ENCODE data around the gene TCN2. TPM values are rescaled to one million over a fixed set of nuclear protein-coding genes. Genes with fewer than 3 reads are reported as not detected.

Gene TCN2
- total and polyA plus RNA-seq, 12 donors: 8.9 to 46.8 (median 14.8) TPM

GRCh38 chr22:30602049-30602448 is 4.9 kb upstream of the TCN2 start:
- ATAC-seq (no peak), DNase-seq (no peak)
- Histone ChIP-seq H3K4me3 (no peak overlapping the region), H3K4me1 (peaks cover 0 to 20% (median 11%) of the 10 kb centered on the region in 9 donors), H3K36me3 (peaks cover 0 to 8% (median 0%) of the 10 kb centered on the region in 9 donors), H3K9me3 (no peaks in the 10 kb centered on the region), H3K27ac (no peak overlapping the region), H3K27me3 (no peaks in the 10 kb centered on the region)
- TF ChIP-seq, protein P1, sequence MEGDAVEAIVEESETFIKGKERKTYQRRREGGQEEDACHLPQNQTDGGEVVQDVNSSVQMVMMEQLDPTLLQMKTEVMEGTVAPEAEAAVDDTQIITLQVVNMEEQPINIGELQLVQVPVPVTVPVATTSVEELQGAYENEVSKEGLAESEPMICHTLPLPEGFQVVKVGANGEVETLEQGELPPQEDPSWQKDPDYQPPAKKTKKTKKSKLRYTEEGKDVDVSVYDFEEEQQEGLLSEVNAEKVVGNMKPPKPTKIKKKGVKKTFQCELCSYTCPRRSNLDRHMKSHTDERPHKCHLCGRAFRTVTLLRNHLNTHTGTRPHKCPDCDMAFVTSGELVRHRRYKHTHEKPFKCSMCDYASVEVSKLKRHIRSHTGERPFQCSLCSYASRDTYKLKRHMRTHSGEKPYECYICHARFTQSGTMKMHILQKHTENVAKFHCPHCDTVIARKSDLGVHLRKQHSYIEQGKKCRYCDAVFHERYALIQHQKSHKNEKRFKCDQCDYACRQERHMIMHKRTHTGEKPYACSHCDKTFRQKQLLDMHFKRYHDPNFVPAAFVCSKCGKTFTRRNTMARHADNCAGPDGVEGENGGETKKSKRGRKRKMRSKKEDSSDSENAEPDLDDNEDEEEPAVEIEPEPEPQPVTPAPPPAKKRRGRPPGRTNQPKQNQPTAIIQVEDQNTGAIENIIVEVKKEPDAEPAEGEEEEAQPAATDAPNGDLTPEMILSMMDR (IDR thresholded peaks at IDR 0.05): peak in 6 of 9 donors; percentile 6 to 27 (median 24)
- 47 to 63% methylated on average over 3 of the region's 3 CpGs for WGBS, 2 donors
- intact Hi-C loops (cut with DNase I): no loop called here

DNA sequence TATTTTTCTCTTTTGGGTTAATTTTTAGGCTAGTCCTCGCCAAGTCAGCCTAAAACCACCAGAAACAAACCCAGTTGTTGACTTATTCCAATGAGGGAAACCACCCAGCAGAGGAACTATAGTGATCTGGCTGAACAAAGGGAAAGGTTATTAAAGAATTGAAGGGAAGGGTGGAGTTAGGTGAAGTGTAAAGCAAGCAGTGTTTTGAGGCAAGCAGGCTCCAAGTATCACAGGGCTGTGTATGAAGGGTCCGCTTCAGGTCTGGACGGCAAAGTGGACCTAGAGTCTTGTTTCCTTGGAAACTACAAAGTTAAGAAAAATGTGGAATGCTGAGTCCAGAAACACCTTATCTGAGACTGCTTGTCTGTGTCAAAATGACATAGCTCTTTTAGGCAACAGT is 3.2 kb upstream of the TCN2 start:
- no peak for DNase-seq
- H3K9me3 ChIP-seq: no peaks in the 10 kb centered on the region
- H3K4me1 ChIP-seq: peaks cover 6 to 38% (median 27%) of the 10 kb centered on the region in 9 donors
- H3K36me3 ChIP-seq: peaks cover 0 to 8% (median 0%) of the 10 kb centered on the region in 9 donors
- ATAC-seq: no peak
- H3K27me3 ChIP-seq: no peaks in the 10 kb centered on the region
- H3K4me3 ChIP-seq: no peak overlapping the region
- intact Hi-C loops (cut with DNase I): no loop called here
- H3K27ac ChIP-seq: no peak overlapping the region
- WGBS, 2 donors: 76 to 83% methylated on average over 3 of the region's 3 CpGs
- TF ChIP-seq, protein P1 (IDR thresholded peaks at IDR 0.05): no peak

DNA sequence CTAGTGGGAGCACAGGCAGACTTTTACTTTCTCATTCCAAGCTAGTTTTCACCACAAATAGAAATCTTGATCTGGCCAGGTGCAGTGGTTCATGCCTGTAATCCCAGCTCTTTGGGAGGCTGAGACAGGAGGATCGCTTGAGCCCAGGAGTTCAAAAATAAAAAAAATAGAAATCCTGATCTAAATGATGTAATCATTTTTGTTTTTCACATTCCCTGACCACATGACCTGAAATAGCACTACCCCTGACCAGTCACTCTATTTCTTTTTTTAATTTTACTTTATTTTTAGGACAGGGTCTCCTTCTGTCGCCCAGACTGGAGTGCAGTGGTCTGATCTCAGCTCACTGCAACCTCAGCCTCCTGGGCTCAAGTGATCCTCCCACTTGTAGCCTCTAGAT is 2.3 kb upstream of the TCN2 start:
- peaks cover 6 to 47% (median 34%) of the 10 kb centered on the region in 9 donors for H3K4me1 ChIP-seq
- TF ChIP-seq, protein P1 (IDR thresholded peaks at IDR 0.05): no peak
- intact Hi-C loops (cut with DNase I): no loop called here
- no peaks in the 10 kb centered on the region for H3K9me3 ChIP-seq
- WGBS, 2 donors: 86 to 88% methylated on average over 2 of the region's 2 CpGs
- no peak for ATAC-seq
- H3K27ac ChIP-seq: peak overlapping the region in 1 of 10 donors; percentile 27
- H3K36me3 ChIP-seq: peaks cover 0 to 8% (median 0%) of the 10 kb centered on the region in 9 donors
- no peaks in the 10 kb centered on the region for H3K27me3 ChIP-seq
- no peak for DNase-seq
- no peak overlapping the region for H3K4me3 ChIP-seq

- peak overlapping the region; percentile 65 to 92 (median 84) for H3K27ac ChIP-seq
- WGBS, 2 donors: 30 to 32% methylated on average over 9 of the region's 9 CpGs
- intact Hi-C loops (cut with DNase I): loop anchor here in 1 of 10 donors (2.0 kb wide), 1 partner anchor 29 kb away; the partner anchor contains the start of gene SLC35E4
These were observed 1.4 kb upstream of the TCN2 start for GRCh38 chr22:30605449-30606110.

More at GRCh38 chr22:30605449-30606110, 1.4 kb upstream of the TCN2 start:
- DNase-seq (peak; percentile 47), ATAC-seq (no peak)
- Histone ChIP-seq H3K36me3 (peaks cover 0 to 11% (median 0%) of the 10 kb centered on the region in 9 donors), H3K9me3 (no peaks in the 10 kb centered on the region), H3K27me3 (no peaks in the 10 kb centered on the region), H3K4me3 (peak overlapping the region in 9 of 10 donors; percentile 52 to 88 (median 68)), H3K4me1 (peaks cover 6 to 52% (median 42%) of the 10 kb centered on the region in 9 donors)
- TF ChIP-seq, protein P1 (IDR thresholded peaks at IDR 0.05): peak in 8 of 9 donors; percentile 59 to 75 (median 70)
